ENCODE measurements around the gene TADA2B.

Gene TADA2B

GRCh38 chr4:7007944-7008343 lies 35.2 kb upstream of the TADA2B start:
- H3K4me1 ChIP-seq (ENCODE audit: insufficient read depth, low read length) = peaks cover 11% of the 10 kb centered on the region; the same call in 1 of the 2 replicates
- no peaks in the 10 kb centered on the region for H3K9me3 ChIP-seq (ENCODE audit: control insufficient read depth, insufficient read depth, low read length)
- no peak overlapping the region for H3K9ac ChIP-seq (ENCODE audit: low read depth, low read length)
- peaks cover 21% of the 10 kb centered on the region for H3K36me3 ChIP-seq (ENCODE audit: insufficient read depth, low read length)

GRCh38 chr4:7009564-7009963 lies 33.6 kb upstream of the TADA2B start:
- no peaks in the 10 kb centered on the region for H3K9me3 ChIP-seq (ENCODE audit: control insufficient read depth, insufficient read depth, low read length)
- peaks cover 25% of the 10 kb centered on the region; the same call in 1 of the 2 replicates for H3K36me3 ChIP-seq (ENCODE audit: insufficient read depth, low read length)
- peaks cover 11% of the 10 kb centered on the region; the same call in 1 of the 2 replicates for H3K4me1 ChIP-seq (ENCODE audit: insufficient read depth, low read length)

GRCh38 chr4:7013175-7013574 lies 30.0 kb upstream of the TADA2B start:
- H3K9ac ChIP-seq (ENCODE audit: low read depth, low read length) = no peak overlapping the region
- H3K4me1 ChIP-seq (ENCODE audit: insufficient read depth, low read length) = no peaks in the 10 kb centered on the region
- peaks cover 25% of the 10 kb centered on the region; the same call in 1 of the 2 replicates for H3K36me3 ChIP-seq (ENCODE audit: insufficient read depth, low read length)
- H3K9me3 ChIP-seq (ENCODE audit: control insufficient read depth, insufficient read depth, low read length) = no peaks in the 10 kb centered on the region

More at GRCh38 chr4:7009564-7009963, 33.6 kb upstream of the TADA2B start:
- H3K9ac ChIP-seq (ENCODE audit: low read depth, low read length) = no peak overlapping the region

- no peaks in the 10 kb centered on the region for H3K9me3 ChIP-seq (ENCODE audit: control insufficient read depth, insufficient read depth, low read length)
- H3K36me3 ChIP-seq (ENCODE audit: insufficient read depth, low read length) = peaks cover 15% of the 10 kb centered on the region; the same call in 1 of the 2 replicates
- no peak overlapping the region for H3K9ac ChIP-seq (ENCODE audit: low read depth, low read length)
- H3K4me1 ChIP-seq (ENCODE audit: insufficient read depth, low read length) = no peaks in the 10 kb centered on the region
These were observed 28.4 kb upstream of the TADA2B start for GRCh38 chr4:7014815-7015214.

- Histone ChIP-seq H3K9ac (ENCODE audit: low read depth, low read length) (no peak overlapping the region), H3K36me3 (ENCODE audit: insufficient read depth, low read length) (peaks cover 14% of the 10 kb centered on the region; the same call in 1 of the 2 replicates), H3K4me1 (ENCODE audit: insufficient read depth, low read length) (peaks cover 6% of the 10 kb centered on the region), H3K9me3 (ENCODE audit: control insufficient read depth, insufficient read depth, low read length) (no peaks in the 10 kb centered on the region)
These were observed 27.7 kb upstream of the TADA2B start for GRCh38 chr4:7015383-7016035.

- Histone ChIP-seq H3K9me3 (ENCODE audit: control insufficient read depth, insufficient read depth, low read length) (no peaks in the 10 kb centered on the region), H3K9ac (ENCODE audit: low read depth, low read length) (no peak overlapping the region), H3K4me1 (ENCODE audit: insufficient read depth, low read length) (peaks cover 7% of the 10 kb centered on the region), H3K36me3 (ENCODE audit: insufficient read depth, low read length) (peaks cover 10% of the 10 kb centered on the region)
These were observed 27.1 kb upstream of the TADA2B start for GRCh38 chr4:7016086-7016485.

GRCh38 chr4:7016512-7016911 lies 26.7 kb upstream of the TADA2B start:
- Histone ChIP-seq H3K9ac (ENCODE audit: low read depth, low read length) (no peak overlapping the region), H3K4me1 (ENCODE audit: insufficient read depth, low read length) (peaks cover 7% of the 10 kb centered on the region), H3K9me3 (ENCODE audit: control insufficient read depth, insufficient read depth, low read length) (no peaks in the 10 kb centered on the region), H3K36me3 (ENCODE audit: insufficient read depth, low read length) (peaks cover 6% of the 10 kb centered on the region)

- H3K9ac ChIP-seq (ENCODE audit: low read depth, low read length) = no peak overlapping the region
- H3K4me1 ChIP-seq (ENCODE audit: insufficient read depth, low read length) = peaks cover 7% of the 10 kb centered on the region
- no peaks in the 10 kb centered on the region for H3K9me3 ChIP-seq (ENCODE audit: control insufficient read depth, insufficient read depth, low read length)
- peaks cover 6% of the 10 kb centered on the region for H3K36me3 ChIP-seq (ENCODE audit: insufficient read depth, low read length)
These were observed 25.6 kb upstream of the TADA2B start for GRCh38 chr4:7017446-7018048.

- Histone ChIP-seq H3K36me3 (ENCODE audit: insufficient read depth, low read length) (peaks cover 6% of the 10 kb centered on the region), H3K4me1 (ENCODE audit: insufficient read depth, low read length) (peaks cover 7% of the 10 kb centered on the region), H3K9ac (ENCODE audit: low read depth, low read length) (no peak overlapping the region), H3K9me3 (ENCODE audit: control insufficient read depth, insufficient read depth, low read length) (no peaks in the 10 kb centered on the region)
These were observed 24.9 kb upstream of the TADA2B start for GRCh38 chr4:7018281-7018680.

- peaks cover 7% of the 10 kb centered on the region for H3K4me1 ChIP-seq (ENCODE audit: insufficient read depth, low read length)
- peaks cover 5% of the 10 kb centered on the region for H3K36me3 ChIP-seq (ENCODE audit: insufficient read depth, low read length)
- no peaks in the 10 kb centered on the region for H3K9me3 ChIP-seq (ENCODE audit: control insufficient read depth, insufficient read depth, low read length)
- H3K9ac ChIP-seq (ENCODE audit: low read depth, low read length) = no peak overlapping the region
These were observed 23.8 kb upstream of the TADA2B start for GRCh38 chr4:7019367-7019766.

- H3K9me3 ChIP-seq (ENCODE audit: control insufficient read depth, insufficient read depth, low read length) = no peaks in the 10 kb centered on the region
- no peak overlapping the region for H3K9ac ChIP-seq (ENCODE audit: low read depth, low read length)
- peaks cover 3% of the 10 kb centered on the region for H3K36me3 ChIP-seq (ENCODE audit: insufficient read depth, low read length)
- H3K4me1 ChIP-seq (ENCODE audit: insufficient read depth, low read length) = peaks cover 7% of the 10 kb centered on the region
These were observed 22.9 kb upstream of the TADA2B start for GRCh38 chr4:7020290-7020689.

GRCh38 chr4:7020856-7021255 lies 22.3 kb upstream of the TADA2B start:
- H3K9me3 ChIP-seq (ENCODE audit: control insufficient read depth, insufficient read depth, low read length) = no peaks in the 10 kb centered on the region
- peaks cover 3% of the 10 kb centered on the region for H3K36me3 ChIP-seq (ENCODE audit: insufficient read depth, low read length)
- peaks cover 7% of the 10 kb centered on the region for H3K4me1 ChIP-seq (ENCODE audit: insufficient read depth, low read length)
- H3K9ac ChIP-seq (ENCODE audit: low read depth, low read length) = no peak overlapping the region

- Histone ChIP-seq H3K9ac (ENCODE audit: low read depth, low read length) (no peak overlapping the region), H3K36me3 (ENCODE audit: insufficient read depth, low read length) (peaks cover 5% of the 10 kb centered on the region), H3K9me3 (ENCODE audit: control insufficient read depth, insufficient read depth, low read length) (no peaks in the 10 kb centered on the region), H3K4me1 (ENCODE audit: insufficient read depth, low read length) (peaks cover 7% of the 10 kb centered on the region)
These were observed 21.8 kb upstream of the TADA2B start for GRCh38 chr4:7021355-7021754.

GRCh38 chr4:7021930-7022664 lies 21.1 kb upstream of the TADA2B start:
- H3K9ac ChIP-seq (ENCODE audit: low read depth, low read length) = no peak overlapping the region
- H3K4me1 ChIP-seq (ENCODE audit: insufficient read depth, low read length) = peaks cover 7% of the 10 kb centered on the region
- no peaks in the 10 kb centered on the region for H3K9me3 ChIP-seq (ENCODE audit: control insufficient read depth, insufficient read depth, low read length)
- peaks cover 5% of the 10 kb centered on the region for H3K36me3 ChIP-seq (ENCODE audit: insufficient read depth, low read length)

GRCh38 chr4:7023486-7023885 lies 19.7 kb upstream of the TADA2B start:
- Histone ChIP-seq H3K9ac (ENCODE audit: low read depth, low read length) (no peak overlapping the region), H3K4me1 (ENCODE audit: insufficient read depth, low read length) (peaks cover 7% of the 10 kb centered on the region), H3K9me3 (ENCODE audit: control insufficient read depth, insufficient read depth, low read length) (no peaks in the 10 kb centered on the region), H3K36me3 (ENCODE audit: insufficient read depth, low read length) (peaks cover 12% of the 10 kb centered on the region)
